ENCODE data around the gene PTBP3.
"Not testable (repeated sequence)": the region's sequence is repeated elsewhere in the genome, so short reads cannot be mapped to it uniquely, and the experiment has no call there.

The PTBP3 gene

DNA sequence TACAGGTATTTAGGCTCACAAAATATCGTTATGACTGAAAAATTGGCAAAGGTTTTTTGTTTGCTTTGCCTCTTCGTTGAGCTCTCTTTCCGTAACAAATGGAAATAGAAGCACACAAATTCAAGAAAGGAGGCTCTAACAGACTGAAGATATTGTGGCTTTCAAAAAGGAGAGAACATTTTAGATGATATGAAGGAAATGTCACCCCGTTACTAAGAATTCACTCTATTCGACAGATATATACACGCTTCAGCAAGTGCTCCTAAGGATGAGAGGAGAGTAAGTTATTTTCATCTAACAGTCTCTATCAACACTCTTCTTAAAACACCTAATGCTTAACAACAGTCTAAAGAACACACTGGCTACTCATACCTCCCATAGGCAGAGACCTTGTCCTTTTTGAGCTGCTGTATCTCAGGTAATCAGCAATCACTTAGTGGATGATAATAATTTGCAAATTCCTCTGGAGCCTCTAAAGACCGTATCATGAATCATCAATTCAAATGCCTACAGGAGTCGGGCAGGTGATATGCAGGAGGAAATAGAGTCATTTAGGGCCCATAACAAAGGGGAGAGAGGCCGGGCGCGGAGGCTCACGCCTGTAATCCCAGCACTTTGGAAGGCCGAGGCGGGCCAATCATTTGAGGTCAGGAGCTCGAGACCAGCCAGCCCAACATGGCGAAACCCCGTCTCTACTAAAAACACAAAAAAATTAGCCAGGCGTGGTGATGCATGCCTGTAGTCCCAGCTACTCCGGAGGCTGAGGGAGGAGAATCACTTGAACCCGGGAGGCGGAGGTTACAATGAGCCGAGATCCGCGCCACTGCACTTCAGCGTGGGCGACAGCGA is 45.1 kb upstream of the PTBP3 start:
- no peak for FAIRE-seq
- DNase-seq (ENCODE audit: insufficient read length, low spot score) = no peak
- TF ChIP-seq, protein P1, sequence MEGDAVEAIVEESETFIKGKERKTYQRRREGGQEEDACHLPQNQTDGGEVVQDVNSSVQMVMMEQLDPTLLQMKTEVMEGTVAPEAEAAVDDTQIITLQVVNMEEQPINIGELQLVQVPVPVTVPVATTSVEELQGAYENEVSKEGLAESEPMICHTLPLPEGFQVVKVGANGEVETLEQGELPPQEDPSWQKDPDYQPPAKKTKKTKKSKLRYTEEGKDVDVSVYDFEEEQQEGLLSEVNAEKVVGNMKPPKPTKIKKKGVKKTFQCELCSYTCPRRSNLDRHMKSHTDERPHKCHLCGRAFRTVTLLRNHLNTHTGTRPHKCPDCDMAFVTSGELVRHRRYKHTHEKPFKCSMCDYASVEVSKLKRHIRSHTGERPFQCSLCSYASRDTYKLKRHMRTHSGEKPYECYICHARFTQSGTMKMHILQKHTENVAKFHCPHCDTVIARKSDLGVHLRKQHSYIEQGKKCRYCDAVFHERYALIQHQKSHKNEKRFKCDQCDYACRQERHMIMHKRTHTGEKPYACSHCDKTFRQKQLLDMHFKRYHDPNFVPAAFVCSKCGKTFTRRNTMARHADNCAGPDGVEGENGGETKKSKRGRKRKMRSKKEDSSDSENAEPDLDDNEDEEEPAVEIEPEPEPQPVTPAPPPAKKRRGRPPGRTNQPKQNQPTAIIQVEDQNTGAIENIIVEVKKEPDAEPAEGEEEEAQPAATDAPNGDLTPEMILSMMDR (IDR thresholded peaks at IDR 0.05; ENCODE audit: insufficient read depth, missing control alignments) = no peak

DNA sequence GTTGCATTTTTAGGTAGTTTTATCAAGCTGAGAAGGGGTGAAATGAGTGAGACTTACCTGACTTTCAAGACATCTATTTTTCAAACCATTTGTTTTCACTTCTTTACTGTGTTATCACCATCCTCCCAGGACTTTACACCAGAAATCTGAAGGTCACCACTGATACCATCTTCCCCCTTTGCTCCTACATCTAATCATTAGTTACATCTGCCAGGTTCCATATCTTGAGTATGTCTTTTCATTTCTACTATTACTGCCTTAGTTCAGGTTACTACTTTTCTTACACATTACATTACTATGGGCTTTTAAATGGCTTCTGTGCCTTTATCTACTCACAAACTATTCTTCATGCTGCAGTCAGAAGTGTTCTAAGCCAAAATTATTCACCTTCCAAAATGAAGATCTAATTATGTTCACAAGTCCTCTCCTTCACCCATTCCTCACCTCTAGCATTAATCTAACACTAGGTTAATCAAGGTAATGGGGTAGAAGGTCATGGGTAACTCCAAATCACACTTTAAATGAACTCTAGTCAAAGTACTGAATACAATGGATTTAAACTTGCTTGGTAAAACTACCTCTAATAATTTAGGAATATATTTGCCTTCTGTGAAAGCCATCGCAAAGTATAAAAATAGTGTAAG is 44.4 kb upstream of the PTBP3 start:
- FAIRE-seq = no peak
- TF ChIP-seq, protein P1 (IDR thresholded peaks at IDR 0.05; ENCODE audit: insufficient read depth, missing control alignments) = no peak
- no peak for DNase-seq (ENCODE audit: insufficient read length, low spot score)

DNA sequence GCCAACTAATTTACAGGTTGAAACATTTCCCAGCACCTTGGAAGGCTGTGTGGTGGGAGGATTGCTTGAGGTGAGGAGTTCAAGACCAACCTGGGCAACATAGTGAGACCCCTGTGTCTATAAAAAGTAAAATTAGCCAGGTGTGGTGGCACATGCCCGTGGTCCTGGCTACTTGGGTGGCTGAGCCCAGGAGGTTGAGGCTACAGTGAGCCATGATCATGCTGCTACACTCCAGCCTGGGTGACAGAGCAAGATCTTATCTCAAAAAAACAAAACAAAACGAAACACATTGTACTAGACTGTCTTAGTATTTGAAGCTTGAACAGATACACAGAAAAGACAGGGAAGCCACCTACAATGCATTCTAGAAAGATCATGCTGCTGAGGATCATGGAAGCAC is 43.7 kb upstream of the PTBP3 start:
- no peak for DNase-seq (ENCODE audit: insufficient read length, low spot score)
- no peak for FAIRE-seq
- TF ChIP-seq, protein P1 (IDR thresholded peaks at IDR 0.05; ENCODE audit: insufficient read depth, missing control alignments) = no peak

DNA sequence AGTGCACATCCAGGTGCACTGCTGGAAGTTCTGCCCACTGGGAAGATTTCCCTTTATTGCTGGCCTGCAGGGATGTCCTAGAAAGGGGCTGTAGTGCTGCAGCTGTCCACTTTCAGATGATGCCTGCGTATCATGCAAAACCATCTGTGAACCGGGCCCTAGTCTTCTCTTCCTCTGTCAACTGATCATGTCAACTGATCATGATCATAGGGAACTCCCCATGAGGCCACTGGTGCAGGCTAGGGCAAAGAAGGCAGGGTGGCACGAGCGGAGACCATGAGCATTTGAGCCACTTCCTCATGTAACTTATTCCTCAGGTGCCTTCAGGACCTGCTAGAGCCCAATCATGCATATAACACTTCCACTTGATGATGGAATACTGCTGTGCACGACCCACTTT is 41.9 kb upstream of the PTBP3 start:
- DNase-seq (ENCODE audit: insufficient read length, low spot score) (no peak), FAIRE-seq (no peak)
- TF ChIP-seq, protein P1 (IDR thresholded peaks at IDR 0.05; ENCODE audit: insufficient read depth, missing control alignments) = no peak

DNA sequence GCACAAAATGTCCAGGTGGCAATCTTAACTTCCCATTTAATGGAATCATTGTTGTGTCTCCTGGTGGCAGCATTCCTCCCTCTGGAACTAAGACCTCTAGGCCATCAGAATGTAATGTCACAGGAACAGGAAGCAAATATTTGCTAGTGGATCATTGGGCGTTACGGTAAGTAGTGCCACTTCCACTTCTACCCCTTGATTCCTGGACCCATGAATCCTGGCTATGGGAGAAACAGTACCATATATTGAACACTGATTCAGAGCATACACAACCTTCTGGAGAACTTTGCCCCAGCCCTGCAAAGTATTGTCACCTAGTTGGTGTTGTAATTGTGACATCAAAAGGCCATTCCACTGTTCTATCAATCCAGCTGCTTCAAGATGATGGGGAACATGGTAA is 40.8 kb upstream of the PTBP3 start:
- not testable (repeated sequence) for FAIRE-seq; DNase-seq (ENCODE audit: insufficient read length, low spot score)

DNA sequence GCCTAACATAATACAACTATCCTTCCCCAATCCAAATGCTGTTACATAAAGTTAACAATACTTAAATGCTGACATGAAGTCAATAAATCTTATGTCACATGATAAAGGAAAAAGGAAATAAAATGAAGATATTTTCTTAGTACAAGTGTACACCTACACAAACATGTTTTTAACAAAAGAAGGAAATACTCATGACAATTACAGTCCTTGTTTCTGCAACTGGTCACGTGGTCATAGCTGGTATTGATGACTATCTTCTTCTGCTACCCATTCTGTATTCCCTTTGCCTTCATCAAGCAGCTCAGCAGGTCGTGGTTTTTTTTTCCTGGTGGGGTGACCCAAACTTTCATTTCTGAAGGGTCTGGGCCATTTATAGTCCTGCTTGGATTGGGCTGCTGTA is 40.2 kb upstream of the PTBP3 start:
- FAIRE-seq; DNase-seq (ENCODE audit: insufficient read length, low spot score): not testable (repeated sequence)

DNA sequence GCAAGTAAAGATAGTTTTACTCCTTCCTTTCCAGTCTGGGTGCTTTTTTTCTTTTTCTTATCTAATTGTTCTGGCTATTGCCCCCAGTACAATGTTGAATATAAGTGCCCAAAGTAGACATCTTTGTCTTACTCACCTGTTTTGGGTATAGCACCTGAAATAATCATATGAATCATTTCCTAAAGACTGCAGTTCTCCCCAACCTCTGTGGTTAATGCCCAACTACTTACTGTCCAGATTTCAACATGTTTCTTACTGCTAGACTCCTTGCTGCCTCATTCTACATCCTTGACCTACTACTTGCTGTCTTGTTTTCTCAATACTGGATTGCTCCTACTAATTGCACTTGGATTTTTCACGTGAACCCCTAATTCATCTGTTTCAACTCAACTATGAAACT is 37.6 kb upstream of the PTBP3 start:
- no peak for FAIRE-seq
- DNase-seq (ENCODE audit: insufficient read length, low spot score) = no peak
- TF ChIP-seq, protein P1 (IDR thresholded peaks at IDR 0.05; ENCODE audit: insufficient read depth, missing control alignments) = no peak

DNA sequence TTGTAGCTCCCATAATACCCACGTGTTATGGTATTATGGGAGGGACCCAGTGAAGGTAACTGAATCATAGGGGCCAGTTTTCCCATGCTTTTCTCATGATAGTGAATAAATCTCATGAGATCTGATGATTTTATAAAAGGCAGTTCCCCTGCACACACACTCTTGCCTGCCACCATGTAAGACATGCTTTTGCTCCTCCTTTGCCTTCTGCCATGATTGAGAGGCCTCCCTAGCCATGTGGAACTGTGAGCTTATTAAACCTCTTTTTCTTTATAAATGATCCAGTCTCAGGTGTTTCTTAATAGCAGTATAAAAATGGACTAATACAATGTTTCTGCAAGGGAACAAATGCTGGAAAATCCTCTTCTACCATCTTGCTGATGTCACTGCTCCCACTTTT is 36.4 kb upstream of the PTBP3 start:
- FAIRE-seq = no peak
- TF ChIP-seq, protein P1 (IDR thresholded peaks at IDR 0.05; ENCODE audit: insufficient read depth, missing control alignments) = no peak

More for the DNA sequence above, 36.4 kb upstream of the PTBP3 start:
- DNase-seq (ENCODE audit: insufficient read length, low spot score) = no peak

Measured in D721Med (cell line).